Caco-2 (cell line): Measurements from ENCODE around the gene RNGTT. TPM values are rescaled to one million over a fixed set of nuclear protein-coding genes. Genes with fewer than 3 reads are reported as not detected.

ENCODE experiments used
- BruUV-seq: library from RNA; stranded (reverse); fragments of 400-500 nt; replicated peaks from 2 replicates; lab custom pipeline; 2021; lab: Mats Ljungman, UMichigan
- CTCF ChIA-PET: fragments of 300-600 bp; sonication (Branson Sonifier 250); formaldehyde crosslinking; loops from one replicate; lab custom pipeline; 2022; ENCODE audit warnings: antibody characterized with exemption; lab: Charles Lee
- POLR2A ChIA-PET: fragments of 300-600 bp; sonication (Branson Sonifier 250); formaldehyde crosslinking; loops from one replicate; lab custom pipeline; 2022; ENCODE audit warnings: antibody characterized with exemption; lab: Charles Lee
- DNase-seq, 2 experiments: peaks; one replicate each; pipeline versions ENCODE4 v3.0.0 to v3.0.0-alpha.2; 2020 to 2022
- H3K27me3 ChIP-seq: replicated peaks from 2 replicates; pipeline ENCODE4 v1.6.0; 2011; ENCODE audit warnings: low read length; ENCODE audit not compliant: control insufficient read depth, insufficient read depth
- H3K36me3 ChIP-seq: 2 replicates; pipeline ENCODE4 v1.5.1; 2011; ENCODE audit warnings: low read length; ENCODE audit not compliant: control insufficient read depth, insufficient read depth
- H3K4me1 ChIP-seq: fragments of 250-450 bp; sonication (Bioruptor Pico); 2 replicates; pipeline ENCODE4 v1.5.1; 2020; ENCODE audit warnings: mild to moderate bottlenecking
- H3K4me3 ChIP-seq: 2 replicates; pipeline ENCODE4 v1.5.1; 2011; ENCODE audit warnings: low read depth, mild to moderate bottlenecking, control low read depth, low read length
- H3K9me3 ChIP-seq: fragments of 250-450 bp; sonication (Bioruptor Pico); 2 replicates; pipeline ENCODE4 v1.5.1; 2020; ENCODE audit warnings: mild to moderate bottlenecking, moderate library complexity
- H3K27ac Mint-ChIP-seq: one replicate; pipeline ENCODE4 v1.8.0; 2022; ENCODE audit warnings: mixed read lengths; ENCODE audit not compliant: unreplicated experiment
- H3K27me3 Mint-ChIP-seq: one replicate; pipeline ENCODE4 v1.8.0; 2022; ENCODE audit warnings: mixed read lengths; ENCODE audit not compliant: insufficient read depth, unreplicated experiment
- H3K36me3 Mint-ChIP-seq: one replicate; pipeline ENCODE4 v1.8.0; 2022; ENCODE audit warnings: mild to moderate bottlenecking, mixed read lengths; ENCODE audit not compliant: insufficient read depth, unreplicated experiment
- H3K4me1 Mint-ChIP-seq: one replicate; pipeline ENCODE4 v1.8.0; 2022; ENCODE audit warnings: low read depth, mixed read lengths; ENCODE audit not compliant: unreplicated experiment
- H3K4me3 Mint-ChIP-seq: one replicate; pipeline ENCODE4 v1.8.0; 2022; ENCODE audit warnings: mild to moderate bottlenecking, moderate library complexity, mixed read lengths; ENCODE audit not compliant: unreplicated experiment
- H3K9me3 Mint-ChIP-seq: one replicate; pipeline ENCODE4 v1.8.0; 2022; ENCODE audit warnings: mixed read lengths; ENCODE audit not compliant: unreplicated experiment
- intact Hi-C: fragments of 100-400 bp; cut with micrococcal nuclease; formaldehyde crosslinking; loops from one replicate; pipeline ENCODE4 v1.10.0; 2022; ENCODE audit not compliant: unreplicated experiment
- total RNA-seq: library from RNA; stranded (reverse); gene quantifications from 2 replicates; pipeline ENCODE4 v1.2.3, GENCODE V29; 2022
- TF ChIP-seq, protein P1 (sequence below), 2 experiments: fragments of 200-600 bp in 1 of 2; IDR thresholded peaks; 1 replicate in 1 of 2; 2 replicates in 1 of 2; pipeline versions ENCODE4 v1.5.1 to v1.8.0; 2011 to 2022; ENCODE audit warnings: antibody characterized with exemption in 1 of 2, control low read depth in 1 of 2, inconsistent platforms in 1 of 2, low read depth in 1 of 2, low read length in 1 of 2, mild to moderate bottlenecking in 1 of 2, moderate library complexity in 1 of 2; ENCODE audit not compliant: insufficient read depth in 1 of 2, severe bottlenecking in 1 of 2, unreplicated experiment in 1 of 2

Gene RNGTT
- total RNA-seq, 1 experiment from 2014 or later, result 17.7 TPM

DNA sequence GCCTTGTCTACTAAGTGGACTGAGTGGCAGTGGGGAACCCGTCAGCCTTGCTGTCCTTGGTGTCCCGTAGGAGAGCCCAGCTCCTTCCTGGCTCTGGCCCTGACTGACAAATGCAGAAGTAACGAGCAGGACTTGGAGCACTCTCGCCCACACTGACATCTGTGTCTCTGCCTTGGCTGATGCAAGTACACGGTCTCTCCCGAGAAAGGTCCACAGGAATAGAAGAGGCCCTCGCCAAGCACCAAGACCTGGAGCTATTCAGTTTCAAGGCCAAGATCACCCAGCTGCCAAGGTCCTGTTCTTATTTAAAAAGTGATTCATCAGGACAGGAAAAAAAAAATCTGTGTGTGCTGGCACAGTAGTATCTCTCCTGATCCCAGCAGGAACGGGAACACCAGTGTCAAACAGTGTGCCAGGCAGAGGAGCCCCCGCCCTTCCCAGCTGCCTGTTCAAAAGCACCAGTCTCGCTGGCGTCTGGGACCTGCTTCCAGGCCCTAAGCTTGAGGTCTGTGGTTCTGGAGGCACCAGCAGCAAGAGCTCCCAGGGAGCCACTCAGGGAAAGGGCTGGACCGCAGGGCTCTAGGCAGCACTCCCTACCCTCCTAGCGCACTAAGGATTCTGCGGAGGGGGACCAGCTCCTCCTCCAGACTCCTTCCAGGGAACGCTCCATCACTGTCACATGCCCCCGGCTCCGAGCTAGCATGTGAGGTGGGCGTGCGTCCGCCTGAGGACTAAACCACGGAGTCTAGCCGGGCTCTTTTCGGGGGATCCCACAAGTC lies 376.9 kb downstream of the RNGTT start:
- Mint-ChIP-seq H3K4me1 (no peaks in the 10 kb centered on the region), H3K27me3 (peaks cover 31% of the 10 kb centered on the region), H3K36me3 (no peaks in the 10 kb centered on the region), H3K27ac (no peak overlapping the region), H3K4me3 (no peak overlapping the region), H3K9me3 (no peaks in the 10 kb centered on the region)
- intact Hi-C loops, result no loop called here
- Histone ChIP-seq H3K4me3 (no peak overlapping the region), H3K4me1 (no peaks in the 10 kb centered on the region), H3K9me3 (no peaks in the 10 kb centered on the region; the same call in 1 of the 2 replicates), H3K36me3 (no peaks in the 10 kb centered on the region), H3K27me3 (no peaks in the 10 kb centered on the region; the same call in 1 of the 2 replicates)
- BruUV-seq, result no TSS peak
- CTCF ChIA-PET, result no interaction called here
- POLR2A ChIA-PET, result no interaction called here
- TF ChIP-seq, protein P1, sequence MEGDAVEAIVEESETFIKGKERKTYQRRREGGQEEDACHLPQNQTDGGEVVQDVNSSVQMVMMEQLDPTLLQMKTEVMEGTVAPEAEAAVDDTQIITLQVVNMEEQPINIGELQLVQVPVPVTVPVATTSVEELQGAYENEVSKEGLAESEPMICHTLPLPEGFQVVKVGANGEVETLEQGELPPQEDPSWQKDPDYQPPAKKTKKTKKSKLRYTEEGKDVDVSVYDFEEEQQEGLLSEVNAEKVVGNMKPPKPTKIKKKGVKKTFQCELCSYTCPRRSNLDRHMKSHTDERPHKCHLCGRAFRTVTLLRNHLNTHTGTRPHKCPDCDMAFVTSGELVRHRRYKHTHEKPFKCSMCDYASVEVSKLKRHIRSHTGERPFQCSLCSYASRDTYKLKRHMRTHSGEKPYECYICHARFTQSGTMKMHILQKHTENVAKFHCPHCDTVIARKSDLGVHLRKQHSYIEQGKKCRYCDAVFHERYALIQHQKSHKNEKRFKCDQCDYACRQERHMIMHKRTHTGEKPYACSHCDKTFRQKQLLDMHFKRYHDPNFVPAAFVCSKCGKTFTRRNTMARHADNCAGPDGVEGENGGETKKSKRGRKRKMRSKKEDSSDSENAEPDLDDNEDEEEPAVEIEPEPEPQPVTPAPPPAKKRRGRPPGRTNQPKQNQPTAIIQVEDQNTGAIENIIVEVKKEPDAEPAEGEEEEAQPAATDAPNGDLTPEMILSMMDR (IDR thresholded peaks at IDR 0.05; ENCODE audit: insufficient read depth in 1 of 2, low read depth in 1 of 2, low read length in 1 of 2, severe bottlenecking in 1 of 2, unreplicated experiment in 1 of 2), result no peak
- DNase-seq, result no peak

GRCh38 chr6:88585276-88585692 lies 378.1 kb downstream of the RNGTT start:
- ChIA-PET POLR2A (no interaction called here), CTCF (no interaction called here)
- Mint-ChIP-seq H3K27me3 (peaks cover 38% of the 10 kb centered on the region), H3K4me3 (no peak overlapping the region), H3K9me3 (no peaks in the 10 kb centered on the region), H3K4me1 (no peaks in the 10 kb centered on the region), H3K27ac (no peak overlapping the region), H3K36me3 (no peaks in the 10 kb centered on the region)
- DNase-seq, result no peak
- intact Hi-C loops, result no loop called here
- no peaks in the 10 kb centered on the region for H3K36me3 ChIP-seq
- H3K27me3 ChIP-seq, result no peaks in the 10 kb centered on the region
- BruUV-seq, result no TSS peak
- no peaks in the 10 kb centered on the region for H3K4me1 ChIP-seq
- TF ChIP-seq, protein P1 (IDR thresholded peaks at IDR 0.05; ENCODE audit: insufficient read depth in 1 of 2, low read depth in 1 of 2, low read length in 1 of 2, severe bottlenecking in 1 of 2, unreplicated experiment in 1 of 2), result no peak
- no peak overlapping the region for H3K4me3 ChIP-seq
- no peaks in the 10 kb centered on the region; the same call in 1 of the 2 replicates for H3K9me3 ChIP-seq

DNA sequence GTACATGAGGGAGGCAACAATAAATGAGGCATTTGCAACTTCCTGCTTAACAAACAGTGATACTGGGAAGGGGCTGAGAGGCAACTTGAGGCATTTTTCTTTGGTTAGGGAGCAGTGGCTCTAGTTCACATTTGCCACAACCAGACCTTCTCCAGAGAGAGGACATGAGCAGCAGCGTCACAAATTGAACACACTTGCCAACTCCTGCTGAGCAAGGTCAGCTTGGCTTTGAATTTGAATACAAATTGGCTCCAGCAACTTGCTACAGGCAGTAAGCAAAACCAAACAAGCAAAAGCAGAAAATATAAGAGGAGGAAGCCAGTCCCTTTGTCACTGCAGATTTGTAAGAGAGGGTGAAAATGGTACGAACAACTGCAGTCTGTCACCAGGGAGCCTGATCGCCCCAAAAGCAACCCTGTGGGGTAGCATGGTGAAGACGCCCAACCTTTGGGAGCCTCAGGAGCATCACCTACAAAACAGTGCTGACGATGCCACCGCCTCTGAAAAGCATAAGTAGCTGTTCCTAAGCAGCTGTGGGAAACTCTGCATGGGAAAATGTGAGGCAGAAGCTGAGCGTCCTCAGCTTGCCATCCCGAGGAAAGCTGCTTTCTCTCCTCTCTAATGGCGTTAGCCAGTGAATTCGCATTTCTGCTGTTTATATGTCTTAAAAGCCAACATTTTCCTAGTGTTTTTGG lies 378.7 kb downstream of the RNGTT start:
- no peaks in the 10 kb centered on the region for H3K4me1 Mint-ChIP-seq
- H3K4me3 Mint-ChIP-seq, result no peak overlapping the region
- Histone ChIP-seq H3K36me3 (no peaks in the 10 kb centered on the region), H3K9me3 (no peaks in the 10 kb centered on the region; the same call in 1 of the 2 replicates), H3K4me1 (no peaks in the 10 kb centered on the region), H3K27me3 (no peaks in the 10 kb centered on the region), H3K4me3 (no peak overlapping the region)
- TF ChIP-seq, protein P1 (IDR thresholded peaks at IDR 0.05; ENCODE audit: insufficient read depth in 1 of 2, low read depth in 1 of 2, low read length in 1 of 2, severe bottlenecking in 1 of 2, unreplicated experiment in 1 of 2), result no peak
- ChIA-PET CTCF (no interaction called here), POLR2A (no interaction called here)
- no TSS peak for BruUV-seq
- DNase-seq, result no peak
- H3K36me3 Mint-ChIP-seq, result no peaks in the 10 kb centered on the region
- no peak overlapping the region for H3K27ac Mint-ChIP-seq
- peaks cover 38% of the 10 kb centered on the region for H3K27me3 Mint-ChIP-seq
- intact Hi-C loops, result no loop called here
- no peaks in the 10 kb centered on the region for H3K9me3 Mint-ChIP-seq
